Measurements from ENCODE around the gene CHST10.

The CHST10 gene

GRCh38 chr2:100416397-100416934 is 1.0 kb downstream of the CHST10 start:
- no peak for DNase-seq (ENCODE audit: low spot score)

GRCh38 chr2:100413571-100413970 is 3.9 kb downstream of the CHST10 start:
- DNase-seq (ENCODE audit: low spot score), result no peak

GRCh38 chr2:100412881-100413321 is 4.6 kb downstream of the CHST10 start:
- no peak for DNase-seq (ENCODE audit: low spot score)

GRCh38 chr2:100412466-100412865 is 5.0 kb downstream of the CHST10 start:
- DNase-seq (ENCODE audit: low spot score), result no peak

- no peak for DNase-seq (ENCODE audit: low spot score)
These were observed 5.6 kb downstream of the CHST10 start for GRCh38 chr2:100411841-100412292.

- DNase-seq (ENCODE audit: low spot score), result no peak
These were observed 7.4 kb downstream of the CHST10 start for GRCh38 chr2:100409975-100410647.

GRCh38 chr2:100409461-100409860 is 8.0 kb downstream of the CHST10 start:
- no peak for DNase-seq (ENCODE audit: low spot score)

GRCh38 chr2:100408941-100409340 is 8.5 kb downstream of the CHST10 start:
- no peak for DNase-seq (ENCODE audit: low spot score)

GRCh38 chr2:100408104-100408503 is 9.4 kb downstream of the CHST10 start:
- DNase-seq (ENCODE audit: low spot score), result no peak

GRCh38 chr2:100407563-100407962 is 9.9 kb downstream of the CHST10 start:
- DNase-seq (ENCODE audit: low spot score), result no peak

GRCh38 chr2:100407073-100407472 is 10.4 kb downstream of the CHST10 start:
- no peak for DNase-seq (ENCODE audit: low spot score)

GRCh38 chr2:100406120-100406508 is 11.4 kb downstream of the CHST10 start:
- no peak for DNase-seq (ENCODE audit: low spot score)

GRCh38 chr2:100405403-100406119 is 11.9 kb downstream of the CHST10 start:
- DNase-seq (ENCODE audit: low spot score), result no peak

GRCh38 chr2:100404411-100404810 is 13.1 kb downstream of the CHST10 start:
- DNase-seq (ENCODE audit: low spot score), result no peak

- DNase-seq (ENCODE audit: low spot score), result no peak
These were observed 13.7 kb downstream of the CHST10 start for GRCh38 chr2:100403722-100404121.

- no peak for DNase-seq (ENCODE audit: low spot score)
These were observed 16.2 kb downstream of the CHST10 start for GRCh38 chr2:100401268-100401667.

- DNase-seq (ENCODE audit: low spot score), result no peak
These were observed 17.8 kb downstream of the CHST10 start for GRCh38 chr2:100399714-100400113.

- no peak for DNase-seq (ENCODE audit: low spot score)
These were observed 19.5 kb downstream of the CHST10 start for GRCh38 chr2:100397976-100398375.

- no peak for DNase-seq (ENCODE audit: low spot score)
These were observed 20.2 kb downstream of the CHST10 start for GRCh38 chr2:100397118-100397860.

- no peak for DNase-seq (ENCODE audit: low spot score)
These were observed 21.0 kb downstream of the CHST10 start for GRCh38 chr2:100396483-100396882.

GRCh38 chr2:100395532-100396350 is 21.7 kb downstream of the CHST10 start:
- no peak for DNase-seq (ENCODE audit: low spot score)

All from AG20443 (cell line).